K562 (cell line): ENCODE data around the gene C9orf50. TPM values are rescaled to one million over a fixed set of nuclear protein-coding genes. Genes with fewer than 3 reads are reported as not detected.
"Not testable (repeated sequence)": the region's sequence is repeated elsewhere in the genome, so short reads cannot be mapped to it uniquely, and the experiment has no call there.

Source experiments
- ATAC-seq: fragments of 200-7000 bp; cut with Tn5 transposase; 3 replicates; pipeline ENCODE4 v1.9.1; 2020; ENCODE audit warnings: moderate library complexity
- BruUV-seq: library from RNA; stranded (reverse); fragments of 400-500 nt; replicated peaks from 2 replicates; lab custom pipeline; 2021; lab: Mats Ljungman, UMichigan
- CTCF ChIA-PET: fragments of 300-600 bp; formaldehyde crosslinking; extraction: SDS; loops from one replicate; lab custom pipeline; 2021; ENCODE audit warnings: low intra/inter-chr PET ratio; lab: Yijun Ruan, JAX
- POLR2A ChIA-PET: fragments of 300-600, 350-650 bp; sonication (Branson Sonifier 250); formaldehyde crosslinking; extraction: SDS; loops from one replicate; lab custom pipeline; 2021; ENCODE audit warnings: antibody characterized with exemption, inconsistent platforms; lab: Yijun Ruan, JAX
- DNase-seq, 4 experiments: peaks; one replicate each; pipeline versions ENCODE4 v3.0.0 to v3.0.0-alpha.2; 2011 to 2018; ENCODE audit warnings: low spot score in 3 of 4, mixed read lengths in 3 of 4; ENCODE audit errors: extremely low read depth in 1 of 4
- FAIRE-seq: peaks from 2 replicates; lab custom pipeline; 2011; peaks lifted over from hg19 to GRCh38; lab: Jason Lieb, UNC
- H2AFZ ChIP-seq: 2 replicates; pipeline ENCODE4 v1.6.0; 2011; ENCODE audit warnings: low read depth, low read length, control low read depth, inconsistent platforms
- H3K27ac ChIP-seq: fragments of 200-600 bp; 3 replicates; pipeline ENCODE4 v1.8.0; 2011; ENCODE audit warnings: low read depth, mild to moderate bottlenecking, control low read depth, inconsistent platforms, low read length, moderate library complexity, mixed read lengths; ENCODE audit errors: extremely low read depth
- H3K27me3 ChIP-seq, 2 experiments: fragments of 300-600 bp in 1 of 2; 2 replicates in 1 of 2; 3 replicates in 1 of 2; pipeline versions ENCODE4 v1.6.0 to v1.8.0; 2011; ENCODE audit warnings: inconsistent platforms in 2 of 2, low read length in 2 of 2, mild to moderate bottlenecking in 1 of 2, mixed read lengths in 1 of 2, moderate library complexity in 1 of 2; ENCODE audit not compliant: control insufficient read depth in 2 of 2, insufficient read depth in 2 of 2
- H3K36me3 ChIP-seq: fragments of 300-600 bp; 3 replicates; pipeline ENCODE4 v1.8.0; 2011; ENCODE audit warnings: mild to moderate bottlenecking, low read length, inconsistent platforms; ENCODE audit not compliant: control insufficient read depth, insufficient read depth
- H3K4me1 ChIP-seq, 2 experiments: fragments of 200-600 bp in 1 of 2; replicated peaks in 1 of 2; 2 replicates in 1 of 2; 3 replicates in 1 of 2; pipeline versions ENCODE4 v1.5.1 to v1.8.0; 2011; ENCODE audit warnings: inconsistent platforms in 2 of 2, low read length in 2 of 2, mild to moderate bottlenecking in 1 of 2, mixed read lengths in 1 of 2, moderate library complexity in 1 of 2; ENCODE audit not compliant: control insufficient read depth in 2 of 2, insufficient read depth in 2 of 2
- H3K4me2 ChIP-seq: 2 replicates; pipeline ENCODE4 v1.6.1; 2011; ENCODE audit warnings: low read length, control low read depth, inconsistent platforms, mixed read lengths; ENCODE audit not compliant: insufficient read depth
- H3K4me3 ChIP-seq: fragments of 200-600 bp; sonication (generic), shearing (Covaris generic); 2 replicates; pipeline ENCODE4 v1.5.1; 2016; ENCODE audit warnings: control low read depth, inconsistent platforms
- H3K79me2 ChIP-seq: fragments of 200-600 bp; 3 replicates; pipeline ENCODE4 v1.8.0; 2011; ENCODE audit warnings: low read length, inconsistent platforms; ENCODE audit not compliant: control insufficient read depth, insufficient read depth
- H3K9ac ChIP-seq, 2 experiments: 2 replicates each; pipeline versions ENCODE4 v1.6.0 to v1.6.1; 2011; ENCODE audit warnings: low read depth in 2 of 2, low read length in 2 of 2, control low read depth in 1 of 2, inconsistent platforms in 1 of 2, mild to moderate bottlenecking in 1 of 2, mixed read lengths in 1 of 2; ENCODE audit not compliant: insufficient read depth in 1 of 2
- H3K9me1 ChIP-seq: one replicate; pipeline ENCODE4 v1.6.0; 2011; ENCODE audit warnings: inconsistent platforms, mild to moderate bottlenecking, low read length, moderate library complexity; ENCODE audit not compliant: control insufficient read depth, insufficient read depth
- H3K9me3 ChIP-seq: replicated peaks from 2 replicates; pipeline ENCODE4 v1.5.1; 2011; ENCODE audit warnings: low read depth, low read length, inconsistent platforms; ENCODE audit not compliant: control insufficient read depth, insufficient read depth
- H4K20me1 ChIP-seq: replicated peaks from 2 replicates; pipeline ENCODE4 v1.6.1; 2011; ENCODE audit warnings: low read length, inconsistent platforms, mixed read lengths; ENCODE audit not compliant: control insufficient read depth, insufficient read depth
- CEBPB ChIP-seq: fragments of 450-650 bp; IDR thresholded peaks from 2 replicates; pipeline ENCODE4 v1.6.1; 2016; ENCODE audit warnings: missing genetic modification characterization, missing compliant biosample characterization
- FOXJ3 ChIP-seq: sonication (generic); formaldehyde crosslinking; IDR thresholded peaks from 2 replicates; pipeline ENCODE4 v1.4.0; 2020; ENCODE audit warnings: mild to moderate bottlenecking, missing genetic modification reagents
- NFIC ChIP-seq: fragments of 450-650 bp; IDR thresholded peaks from 2 replicates; pipeline ENCODE4 v1.6.1; 2017; ENCODE audit warnings: mild to moderate bottlenecking, inconsistent platforms
- RFX7 ChIP-seq: fragments of 250-450 bp; sonication (Bioruptor Pico); IDR thresholded peaks from 2 replicates; pipeline ENCODE4 v1.5.1; 2021; ENCODE audit warnings: mild to moderate bottlenecking
- WGBS: fragments of 100-300 bp; shearing (Covaris generic); methylation state at CpG from one replicate; pipeline ENCODE4 v1.1.6; 2016; ENCODE audit warnings: low coverage, mixed read lengths; ENCODE audit not compliant: insufficient coverage; ENCODE audit errors: missing lambda C conversion rate; 5-methylcytosine and 5-hydroxymethylcytosine counted together
- in situ Hi-C: fragments of 300-500 bp; cut with MboI; formaldehyde crosslinking; loops from 4 replicates; pipeline ENCODE4 v1.15.0; 2018; ENCODE audit warnings: inconsistent platforms, mixed read lengths
- intact Hi-C: fragments of 100-400 bp; cut with micrococcal nuclease; formaldehyde crosslinking; loops from 2 replicates; pipeline ENCODE4 v1.14.2; 2022
- polyA plus RNA-seq, 8 experiments: library from polyadenylated mRNA; depleted of rRNA in 4 of 8; stranded (reverse) in 5 of 8; unstranded in 3 of 8; fragments of >200 nt; fragmentation: Nextera tagmentation in 2 of 8; fragmentation: Illumina TruSeq in 1 of 8; extraction: Ambion mirVana in 2 of 8; extraction: Trizol in 1 of 8; gene quantifications; 2 replicates each; pipeline versions ENCODE4 v1.2.1 to v1.2.3, GENCODE V29; 2011 to 2014; ENCODE audit warnings: inconsistent platforms in 1 of 8, missing spikeins in 1 of 8
- total RNA-seq, 7 experiments: library from RNA; depleted of rRNA in 6 of 7; stranded (reverse); fragments of >200 nt in 6 of 7; fragmentation: Illumina TruSeq in 2 of 7; extraction: Trizol in 2 of 7; gene quantifications; 2 replicates each; pipeline versions ENCODE4 v1.2.1 to v1.2.3, GENCODE V29; 2011 to 2021; ENCODE audit warnings: low replicate concordance in 1 of 7

Gene C9orf50
- total and polyA plus RNA-seq, 9 of the 15 experiments (the other 6 are each of a cell fraction or from before 2014, with no cell fraction given) = not detected

- Histone ChIP-seq H3K9me3 (no peaks in the 10 kb centered on the region), H3K79me2 (no peaks in the 10 kb centered on the region), H4K20me1 (no peaks in the 10 kb centered on the region), H3K4me2 (no peak overlapping the region), H3K9me1 (no peaks in the 10 kb centered on the region), H3K4me3 (no peak overlapping the region), H3K36me3 (no peaks in the 10 kb centered on the region), H3K27me3 (no peaks in the 10 kb centered on the region), H3K4me1 (peaks cover 20 to 36% of the 10 kb centered on the region in 2 experiments), H3K27ac (no peak overlapping the region), H2AFZ (no peak overlapping the region), H3K9ac (no peak overlapping the region)
- no TSS peak for BruUV-seq
- ATAC-seq (no peak), FAIRE-seq (no peak), DNase-seq (no peak)
- ChIA-PET POLR2A (no interaction called here), CTCF (no interaction called here)
- 0 out of 2 replicates have a peak, but pooled peaks have one; percentile 16 for TF ChIP-seq CEBPB
- no peak for TF ChIP-seq FOXJ3 (CRISPR knock-in tag)
- TF ChIP-seq NFIC = peak; percentile 51
- no peak for TF ChIP-seq RFX7 (CRISPR knock-in tag)
- in situ Hi-C loops = no loop called here
- intact Hi-C loops = loop anchor here (10.0 kb wide), 1 partner anchor 190 kb away; no protein-coding TSS in a partner anchor
- 34% methylated on average over 7 of the region's 7 CpGs for WGBS
Observed at GRCh38 chr9:129594632-129595031, 26.3 kb downstream of the C9orf50 start.

GRCh38 chr9:129592790-129593189 is 28.1 kb downstream of the C9orf50 start:
- CTCF ChIA-PET, DNase-seq: not testable (repeated sequence)
- 57% methylated on average over 10 of the region's 10 CpGs for WGBS

More at GRCh38 chr9:129592790-129593189, 28.1 kb downstream of the C9orf50 start:
- FAIRE-seq, H3K27me3 ChIP-seq, H3K36me3 ChIP-seq, H4K20me1 ChIP-seq, in situ Hi-C loops, H3K4me2 ChIP-seq, H3K9ac ChIP-seq, H3K27ac ChIP-seq, H3K79me2 ChIP-seq, ATAC-seq, H3K4me3 ChIP-seq, H2AFZ ChIP-seq, H3K9me1 ChIP-seq, BruUV-seq, H3K9me3 ChIP-seq: not testable (repeated sequence)
- POLR2A ChIA-PET = interaction anchor here (0.7 to 1.0 kb wide), 2 partner anchors 22 to 90 kb away, joined by 3 to 4 read pairs; no protein-coding TSS in a partner anchor
- intact Hi-C loops = loop anchor here (10.0 kb wide), 1 partner anchor 188 kb away; no protein-coding TSS in a partner anchor
- peaks cover 30 to 31% of the 10 kb centered on the region in 2 experiments for H3K4me1 ChIP-seq
